Neural crest cell (in vitro differentiated cells): ENCODE results near the gene TGIF2LY. TPM values are rescaled to one million over a fixed set of nuclear protein-coding genes. Genes with fewer than 3 reads are reported as not detected.
"Not testable (repeated sequence)": the region's sequence is repeated elsewhere in the genome, so short reads cannot be mapped to it uniquely, and the experiment has no call there.

Experiments
- DNase-seq: peaks from one replicate; pipeline ENCODE4 v3.0.0; 2021; ENCODE audit warnings: low read depth, mixed read lengths, low spot score
- H3K27ac Mint-ChIP-seq: one replicate; pipeline ENCODE4 v1.8.0; 2021; ENCODE audit warnings: mild to moderate bottlenecking, mixed read lengths; ENCODE audit not compliant: unreplicated experiment
- H3K27me3 Mint-ChIP-seq: 2 replicates; pipeline ENCODE4 v1.8.0; 2021; ENCODE audit warnings: low read depth, mild to moderate bottlenecking, mixed read lengths
- H3K36me3 Mint-ChIP-seq: 2 replicates; pipeline ENCODE4 v1.8.0; 2021; ENCODE audit warnings: low read depth, mild to moderate bottlenecking, mixed read lengths
- H3K4me1 Mint-ChIP-seq: 2 replicates; pipeline ENCODE4 v1.8.0; 2021; ENCODE audit warnings: mixed read lengths
- H3K4me3 Mint-ChIP-seq: one replicate; pipeline ENCODE4 v1.8.0; 2021; ENCODE audit warnings: mild to moderate bottlenecking, mixed read lengths
- H3K9me3 Mint-ChIP-seq: 2 replicates; pipeline ENCODE4 v1.8.0; 2021; ENCODE audit warnings: mixed read lengths
- long read RNA-seq: library from polyadenylated mRNA; unstranded; transcript quantifications from one replicate; pipeline ENCODE4 v2.0.0, GENCODE V29; 2020
- total RNA-seq: library from RNA; stranded (reverse); gene quantifications from 2 replicates; pipeline ENCODE4 v1.2.1, GENCODE V29; 2021

Gene TGIF2LY
- total RNA-seq: not detected in 2 replicates
- long read RNA-seq: 0 reads

GRCh38 chrY:3578767-3579166, at the start of gene TGIF2LY:
TSS of gene TGIF2LY (plus strand) at chrY:3579067. CDS start at chrY:3579245, 178 bp downstream.
- not testable (repeated sequence) for H3K4me1 Mint-ChIP-seq, H3K4me3 Mint-ChIP-seq, H3K36me3 Mint-ChIP-seq, H3K27me3 Mint-ChIP-seq, H3K9me3 Mint-ChIP-seq, DNase-seq, H3K27ac Mint-ChIP-seq
